GM13977 (cell line): ENCODE measurements around the gene CTIF.

Source experiments
- DNase-seq: peaks from one replicate; pipeline ENCODE4 v3.0.0; 2012; ENCODE audit warnings: low spot score
- CTCF ChIP-seq: IDR thresholded peaks from 2 replicates; pipeline ENCODE4 v1.5.1; 2012; ENCODE audit warnings: mild to moderate bottlenecking, control low read depth; ENCODE audit not compliant: insufficient read depth; ENCODE audit errors: extremely low read depth, missing control alignments
- in situ Hi-C: fragments of 300-500 bp; cut with MboI; formaldehyde crosslinking; loops from one replicate; pipeline ENCODE4 v1.12.0; 2022; ENCODE audit warnings: low sequenced_read_pairs, low pct_unique_long_range_greater_than_20kb, mixed read lengths, inconsistent platforms; ENCODE audit not compliant: unreplicated experiment

Gene CTIF

DNA sequence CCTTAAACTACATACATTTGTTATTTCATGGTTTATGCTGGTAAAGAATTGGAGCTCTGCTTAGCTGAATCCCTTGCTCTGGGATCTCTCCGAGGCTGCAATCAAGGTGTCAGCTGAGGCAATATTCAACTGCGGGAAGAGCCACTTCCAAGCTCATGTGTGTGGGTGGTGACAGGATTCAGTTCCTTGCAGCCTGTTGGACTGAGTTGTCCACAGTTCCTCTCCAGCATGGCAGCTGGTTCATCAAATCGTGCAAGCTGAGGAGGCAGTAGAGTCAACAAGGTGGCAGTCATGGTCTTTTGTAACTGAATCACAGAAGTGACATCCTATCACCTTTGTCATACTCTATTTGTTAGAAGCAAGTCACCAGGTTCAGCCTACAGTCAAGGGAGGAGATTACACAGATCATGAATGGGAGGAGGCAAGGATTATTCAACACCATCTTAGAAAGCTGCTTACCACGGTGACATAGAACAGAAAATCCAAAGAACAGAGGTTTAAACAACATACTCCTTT is 56.9 kb downstream of the CTIF start:
- no peak for TF ChIP-seq CTCF
- in situ Hi-C loops: no loop called here

GRCh38 chr18:48597110-48597509 is 58.3 kb downstream of the CTIF start:
- in situ Hi-C loops: no loop called here
- TF ChIP-seq CTCF: no peak
- no peak for DNase-seq

More for the DNA sequence above, 56.9 kb downstream of the CTIF start:
- no peak for DNase-seq

- TF ChIP-seq CTCF: no peak
- in situ Hi-C loops: no loop called here
- DNase-seq: no peak
These were observed 58.8 kb downstream of the CTIF start for GRCh38 chr18:48597671-48598070.

- in situ Hi-C loops: no loop called here
- no peak for DNase-seq
- no peak for TF ChIP-seq CTCF
These were observed 60.6 kb downstream of the CTIF start for GRCh38 chr18:48599391-48599790.

GRCh38 chr18:48600046-48600445 is 61.2 kb downstream of the CTIF start:
- TF ChIP-seq CTCF: no peak
- in situ Hi-C loops: no loop called here

DNA sequence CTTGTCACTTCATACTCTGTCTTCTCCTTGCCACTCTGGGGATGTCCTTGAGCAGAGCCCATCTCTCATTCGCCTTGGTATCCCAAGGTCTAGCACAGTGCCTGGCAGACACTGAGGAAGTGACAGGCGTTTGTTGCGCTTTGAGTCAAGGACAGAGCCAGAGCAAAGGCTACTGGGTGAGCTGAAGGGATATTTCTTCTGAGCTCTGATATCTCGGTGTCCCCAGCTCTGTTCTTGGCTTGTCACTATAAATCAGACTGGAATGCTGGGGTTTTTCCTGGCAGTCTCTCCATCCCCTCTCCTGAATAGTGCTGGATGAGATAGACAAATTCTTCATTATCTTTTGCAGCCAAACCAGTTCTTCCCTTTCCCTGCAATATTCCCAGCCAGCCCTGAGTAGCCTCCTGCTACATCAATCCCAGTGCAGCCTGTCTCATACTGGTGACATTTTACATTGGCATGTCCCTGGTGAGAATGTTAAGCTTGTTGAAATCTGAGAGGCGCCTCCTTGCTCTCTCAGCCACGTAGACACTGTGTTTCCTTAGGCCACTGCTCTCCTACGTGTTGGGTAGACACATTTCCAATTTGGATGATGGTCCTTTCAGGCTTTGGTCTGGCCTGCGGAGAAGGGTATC is 61.7 kb downstream of the CTIF start:
- no peak for DNase-seq
- no peak for TF ChIP-seq CTCF
- in situ Hi-C loops: no loop called here

More at GRCh38 chr18:48600046-48600445, 61.2 kb downstream of the CTIF start:
- no peak for DNase-seq
